ENCODE results near the gene SOCS2.

SOCS2 gene

DNA sequence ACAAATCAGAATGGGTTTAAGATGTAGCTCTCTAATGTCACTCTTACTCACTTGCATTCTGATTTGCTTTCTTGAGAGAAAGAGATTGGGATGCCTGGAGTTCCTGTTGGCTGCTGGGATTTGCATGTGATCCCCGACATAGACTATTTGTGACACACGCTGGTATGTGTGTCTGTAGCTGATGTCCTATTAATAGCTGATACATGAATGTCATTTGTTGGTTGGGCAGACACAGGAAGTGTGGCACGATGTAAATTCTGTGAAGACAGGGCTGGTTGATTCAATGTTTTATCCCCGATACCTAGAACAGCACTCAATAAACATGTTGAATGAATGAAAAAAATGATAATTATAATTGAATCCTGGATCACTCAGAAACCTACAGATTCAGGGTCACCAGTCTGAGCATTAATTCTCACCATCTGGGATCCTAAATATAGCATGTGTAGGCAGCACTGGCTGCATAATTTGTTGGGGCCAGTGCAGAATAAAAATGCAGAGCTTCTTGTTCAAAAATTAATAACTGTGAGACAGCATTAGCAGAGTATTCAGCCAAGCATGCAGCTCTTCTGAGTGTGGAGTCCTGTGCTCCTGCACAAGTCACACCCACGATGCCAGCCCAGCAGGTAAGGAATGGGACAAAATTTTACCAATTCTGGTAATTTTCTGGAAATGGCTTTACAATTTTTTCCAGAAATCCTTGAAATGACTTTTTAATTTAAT lies 35.5 kb upstream of the SOCS2 start:
- peak; percentile 22 for DNase-seq (ENCODE audit: low spot score)
- in situ Hi-C loops (cut with MboI; ENCODE audit: low pct_unique_long_range_greater_than_20kb, low sequenced_read_pairs, unreplicated experiment), result no loop called here

GRCh38 chr12:93537769-93538168 lies 34.7 kb upstream of the SOCS2 start:
- DNase-seq (ENCODE audit: low spot score), result no peak
- in situ Hi-C loops (cut with MboI; ENCODE audit: low pct_unique_long_range_greater_than_20kb, low sequenced_read_pairs, unreplicated experiment), result no loop called here
- TF ChIP-seq, protein P1, sequence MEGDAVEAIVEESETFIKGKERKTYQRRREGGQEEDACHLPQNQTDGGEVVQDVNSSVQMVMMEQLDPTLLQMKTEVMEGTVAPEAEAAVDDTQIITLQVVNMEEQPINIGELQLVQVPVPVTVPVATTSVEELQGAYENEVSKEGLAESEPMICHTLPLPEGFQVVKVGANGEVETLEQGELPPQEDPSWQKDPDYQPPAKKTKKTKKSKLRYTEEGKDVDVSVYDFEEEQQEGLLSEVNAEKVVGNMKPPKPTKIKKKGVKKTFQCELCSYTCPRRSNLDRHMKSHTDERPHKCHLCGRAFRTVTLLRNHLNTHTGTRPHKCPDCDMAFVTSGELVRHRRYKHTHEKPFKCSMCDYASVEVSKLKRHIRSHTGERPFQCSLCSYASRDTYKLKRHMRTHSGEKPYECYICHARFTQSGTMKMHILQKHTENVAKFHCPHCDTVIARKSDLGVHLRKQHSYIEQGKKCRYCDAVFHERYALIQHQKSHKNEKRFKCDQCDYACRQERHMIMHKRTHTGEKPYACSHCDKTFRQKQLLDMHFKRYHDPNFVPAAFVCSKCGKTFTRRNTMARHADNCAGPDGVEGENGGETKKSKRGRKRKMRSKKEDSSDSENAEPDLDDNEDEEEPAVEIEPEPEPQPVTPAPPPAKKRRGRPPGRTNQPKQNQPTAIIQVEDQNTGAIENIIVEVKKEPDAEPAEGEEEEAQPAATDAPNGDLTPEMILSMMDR (IDR thresholded peaks at IDR 0.05; ENCODE audit: extremely low read depth, insufficient read depth, missing control alignments), result peak; percentile 23

More for the DNA sequence above, 35.5 kb upstream of the SOCS2 start:
- TF ChIP-seq, protein P1 (IDR thresholded peaks at IDR 0.05; ENCODE audit: extremely low read depth, insufficient read depth, missing control alignments), result no peak

DNA sequence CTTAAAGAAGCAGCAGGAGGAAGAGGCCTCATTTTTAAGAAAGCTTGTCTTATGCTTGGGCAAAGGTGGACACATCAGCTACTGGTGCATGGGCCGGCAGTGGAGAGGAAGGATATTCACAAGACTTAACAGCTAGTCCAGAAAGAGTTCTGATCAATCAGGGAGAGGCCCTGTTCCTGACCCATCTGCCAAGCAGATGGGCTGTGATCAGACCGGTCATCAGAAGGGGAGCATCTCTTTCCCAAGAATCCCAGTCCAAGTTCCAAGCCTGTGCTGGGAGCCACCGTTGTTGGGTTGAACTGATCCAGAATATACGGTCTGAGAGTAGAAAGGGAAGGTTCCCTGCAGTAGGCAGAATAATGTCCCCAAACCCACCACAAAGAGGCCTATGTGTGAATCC lies 32.7 kb upstream of the SOCS2 start:
- DNase-seq (ENCODE audit: low spot score), result no peak
- TF ChIP-seq, protein P1 (IDR thresholded peaks at IDR 0.05; ENCODE audit: extremely low read depth, insufficient read depth, missing control alignments), result no peak
- in situ Hi-C loops (cut with MboI; ENCODE audit: low pct_unique_long_range_greater_than_20kb, low sequenced_read_pairs, unreplicated experiment), result no loop called here

- TF ChIP-seq, protein P1 (IDR thresholded peaks at IDR 0.05; ENCODE audit: extremely low read depth, insufficient read depth, missing control alignments), result no peak
- in situ Hi-C loops (cut with MboI; ENCODE audit: low pct_unique_long_range_greater_than_20kb, low sequenced_read_pairs, unreplicated experiment), result no loop called here
- no peak for DNase-seq (ENCODE audit: low spot score)
Measured at GRCh38 chr12:93540466-93540865, 32.0 kb upstream of the SOCS2 start.

GRCh38 chr12:93541578-93542225 lies 30.8 kb upstream of the SOCS2 start:
- TF ChIP-seq, protein P1 (IDR thresholded peaks at IDR 0.05; ENCODE audit: extremely low read depth, insufficient read depth, missing control alignments), result no peak
- DNase-seq (ENCODE audit: low spot score), result no peak
- in situ Hi-C loops (cut with MboI; ENCODE audit: low pct_unique_long_range_greater_than_20kb, low sequenced_read_pairs, unreplicated experiment), result no loop called here

- in situ Hi-C loops (cut with MboI; ENCODE audit: low pct_unique_long_range_greater_than_20kb, low sequenced_read_pairs, unreplicated experiment), result no loop called here
- no peak for DNase-seq (ENCODE audit: low spot score)
- TF ChIP-seq, protein P1 (IDR thresholded peaks at IDR 0.05; ENCODE audit: extremely low read depth, insufficient read depth, missing control alignments), result no peak
Measured at GRCh38 chr12:93547778-93548177, 24.7 kb upstream of the SOCS2 start.
